ENCODE measurements around the gene CCDC102A. TPM values are rescaled to one million over a fixed set of nuclear protein-coding genes. Genes with fewer than 3 reads are reported as not detected.
A peak's percentile ranks its signal among the peaks of the same experiment; 100 is the strongest.

Gene CCDC102A
- total and polyA plus RNA-seq, 11 donors: 3.3 to 17.0 (median 6.8) TPM

DNA sequence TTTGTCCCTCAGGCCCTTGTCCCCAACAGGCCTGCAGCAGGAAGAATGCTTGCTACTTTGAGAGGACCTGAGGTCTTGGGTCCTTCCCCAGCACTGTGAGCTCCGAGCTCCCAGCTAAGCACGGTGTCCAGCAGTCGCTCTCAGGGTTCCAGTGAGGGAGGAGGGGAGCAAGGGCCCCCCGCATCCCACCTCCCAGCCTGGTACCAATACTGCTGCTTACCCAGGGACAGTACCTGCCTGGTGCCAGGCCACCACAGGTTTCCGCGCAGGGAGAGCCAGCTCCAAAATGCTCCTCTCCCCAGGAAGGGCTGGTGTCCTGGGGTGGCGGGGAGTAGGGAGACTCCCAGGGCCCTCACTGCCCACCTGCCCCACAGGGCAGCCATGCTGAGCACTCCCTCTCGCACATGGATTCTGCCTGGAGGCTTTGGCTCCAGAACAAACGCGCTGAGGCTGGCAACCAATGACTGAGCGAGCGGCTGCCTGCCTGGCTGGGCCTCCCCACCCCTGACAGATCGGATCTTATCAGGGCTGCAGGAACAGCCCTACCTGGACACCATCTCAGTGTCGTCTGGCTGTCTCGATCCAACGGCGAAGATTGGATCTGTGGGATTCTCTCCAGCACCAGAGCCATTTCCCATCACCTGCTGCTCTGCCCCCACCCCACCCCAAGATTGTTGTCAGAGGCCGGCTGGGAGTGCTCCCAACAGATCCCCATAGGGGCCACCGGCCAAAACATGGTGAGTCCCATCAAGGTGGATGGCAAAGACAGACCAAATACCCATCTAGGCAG is 52.5 kb downstream of the CCDC102A start:
- WGBS, 4 donors: 73 to 88% (median 80%) methylated on average over 4 to 19 of the region's 19 CpGs
- intact Hi-C loops (cut with DNase I): no loop called here
- Histone ChIP-seq H3K36me3 (no peaks in the 10 kb centered on the region), H3K4me3 (no peak overlapping the region), H3K27ac (no peak overlapping the region), H3K27me3 (peaks cover 0 to 5% (median 0%) of the 10 kb centered on the region in 9 donors), H3K4me1 (peaks cover 3 to 42% (median 33%) of the 10 kb centered on the region in 12 donors), H3K9me3 (no peaks in the 10 kb centered on the region)
- DNase-seq (no peak), ATAC-seq (no peak)
- no peak for TF ChIP-seq POLR2A (IDR thresholded peaks at IDR 0.05)
- TF ChIP-seq, protein P1, sequence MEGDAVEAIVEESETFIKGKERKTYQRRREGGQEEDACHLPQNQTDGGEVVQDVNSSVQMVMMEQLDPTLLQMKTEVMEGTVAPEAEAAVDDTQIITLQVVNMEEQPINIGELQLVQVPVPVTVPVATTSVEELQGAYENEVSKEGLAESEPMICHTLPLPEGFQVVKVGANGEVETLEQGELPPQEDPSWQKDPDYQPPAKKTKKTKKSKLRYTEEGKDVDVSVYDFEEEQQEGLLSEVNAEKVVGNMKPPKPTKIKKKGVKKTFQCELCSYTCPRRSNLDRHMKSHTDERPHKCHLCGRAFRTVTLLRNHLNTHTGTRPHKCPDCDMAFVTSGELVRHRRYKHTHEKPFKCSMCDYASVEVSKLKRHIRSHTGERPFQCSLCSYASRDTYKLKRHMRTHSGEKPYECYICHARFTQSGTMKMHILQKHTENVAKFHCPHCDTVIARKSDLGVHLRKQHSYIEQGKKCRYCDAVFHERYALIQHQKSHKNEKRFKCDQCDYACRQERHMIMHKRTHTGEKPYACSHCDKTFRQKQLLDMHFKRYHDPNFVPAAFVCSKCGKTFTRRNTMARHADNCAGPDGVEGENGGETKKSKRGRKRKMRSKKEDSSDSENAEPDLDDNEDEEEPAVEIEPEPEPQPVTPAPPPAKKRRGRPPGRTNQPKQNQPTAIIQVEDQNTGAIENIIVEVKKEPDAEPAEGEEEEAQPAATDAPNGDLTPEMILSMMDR (IDR thresholded peaks at IDR 0.05): no peak

DNA sequence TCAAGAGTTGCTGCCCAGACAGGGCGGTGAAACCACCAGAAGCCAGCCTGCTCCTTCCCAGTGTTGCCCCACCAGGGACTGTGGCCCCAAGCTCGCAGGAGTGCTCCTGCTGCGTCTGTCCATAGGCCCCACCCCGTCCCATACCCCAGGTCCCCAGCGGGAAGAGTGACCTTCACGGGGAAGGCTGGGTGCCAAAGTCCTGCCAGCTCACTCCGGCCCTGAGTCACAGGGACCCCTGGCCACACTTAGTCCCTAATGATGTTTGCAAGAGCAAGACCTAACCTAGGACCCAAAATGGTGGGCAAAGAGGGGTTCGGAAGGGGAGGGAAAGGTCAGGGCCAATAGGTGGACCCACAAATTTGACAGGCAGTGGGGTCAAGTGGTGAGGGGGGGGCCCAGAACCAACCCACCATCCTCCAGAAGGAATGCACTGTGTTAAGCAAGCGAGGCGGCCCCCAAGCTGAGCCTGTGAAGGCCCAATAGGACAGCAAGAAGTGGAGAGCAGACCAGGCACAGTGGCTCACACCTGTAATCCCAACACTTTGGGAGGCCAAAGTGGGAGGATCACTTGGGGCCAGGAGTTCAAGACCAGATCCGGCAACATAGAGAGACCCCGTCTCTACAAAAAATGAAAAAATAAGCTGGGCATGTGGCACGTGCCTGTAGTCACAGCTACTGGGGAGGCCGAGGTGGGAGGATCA is 53.4 kb downstream of the CCDC102A start:
- H3K36me3 ChIP-seq: no peaks in the 10 kb centered on the region
- ATAC-seq: no peak
- WGBS, 4 donors: 78 to 88% (median 83%) methylated on average over 13 to 14 of the region's 14 CpGs
- DNase-seq: no peak
- H3K4me3 ChIP-seq: no peak overlapping the region
- TF ChIP-seq, protein P1 (IDR thresholded peaks at IDR 0.05): no peak
- TF ChIP-seq POLR2A (IDR thresholded peaks at IDR 0.05): no peak
- intact Hi-C loops (cut with DNase I): no loop called here
- no peaks in the 10 kb centered on the region for H3K9me3 ChIP-seq
- peaks cover 3 to 51% (median 41%) of the 10 kb centered on the region in 12 donors for H3K4me1 ChIP-seq
- H3K27ac ChIP-seq: no peak overlapping the region
- H3K27me3 ChIP-seq: peaks cover 0 to 6% (median 0%) of the 10 kb centered on the region in 9 donors

DNA sequence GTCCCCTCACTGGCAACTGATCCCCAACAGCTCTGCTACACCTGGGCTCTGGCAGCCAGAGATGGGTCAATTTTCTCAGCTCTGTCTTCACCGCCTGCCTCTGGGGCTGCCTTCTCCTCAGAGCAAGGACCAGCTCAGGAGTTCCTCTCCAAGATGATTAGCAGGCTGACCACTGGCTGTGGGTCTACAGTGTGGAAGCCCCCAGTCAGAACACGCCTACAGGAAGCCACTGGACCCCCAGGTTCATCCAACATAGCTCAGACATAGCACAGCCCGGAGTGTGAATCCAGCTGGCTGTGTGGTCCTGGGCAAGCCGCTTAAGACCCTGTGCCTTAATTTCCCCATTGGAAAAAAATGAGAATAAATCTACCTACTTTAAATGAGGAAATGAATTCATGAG is 55.0 kb downstream of the CCDC102A start:
- ATAC-seq: no peak
- 89 to 94% (median 91%) methylated on average over 4 of the region's 4 CpGs for WGBS, 4 donors
- peaks cover 3 to 58% (median 42%) of the 10 kb centered on the region in 12 donors for H3K4me1 ChIP-seq
- intact Hi-C loops (cut with DNase I): no loop called here
- peaks cover 0 to 6% (median 0%) of the 10 kb centered on the region in 9 donors for H3K27me3 ChIP-seq
- H3K27ac ChIP-seq: no peak overlapping the region
- H3K4me3 ChIP-seq: no peak overlapping the region
- H3K9me3 ChIP-seq: no peaks in the 10 kb centered on the region
- DNase-seq: no peak
- TF ChIP-seq, protein P1 (IDR thresholded peaks at IDR 0.05): no peak
- TF ChIP-seq POLR2A (IDR thresholded peaks at IDR 0.05): no peak
- peaks cover 0 to under 1% (median 0%) of the 10 kb centered on the region in 9 donors for H3K36me3 ChIP-seq

DNA sequence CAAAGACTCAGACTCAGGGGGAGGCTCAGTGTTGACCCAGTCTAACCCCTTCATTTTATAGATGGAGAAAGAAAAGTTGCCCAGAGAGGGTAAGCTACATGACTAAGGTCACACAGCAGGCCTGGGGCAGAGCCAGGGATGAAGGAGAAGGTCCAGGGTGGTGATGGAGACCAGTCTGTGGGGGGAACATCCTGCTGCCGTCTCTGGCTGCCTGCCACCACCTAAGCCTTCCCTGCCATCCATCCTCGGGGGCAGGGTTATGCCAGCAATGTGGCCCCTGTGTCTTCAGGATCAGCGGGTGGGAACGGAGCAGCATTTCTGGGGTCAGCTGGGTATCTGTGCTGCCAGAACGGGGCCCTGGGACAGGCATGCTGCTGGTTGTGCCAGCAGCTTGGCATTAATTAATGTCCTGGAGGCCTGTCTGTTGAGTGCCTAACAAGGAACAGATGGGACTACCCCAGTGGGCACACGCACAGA is 55.6 kb downstream of the CCDC102A start:
- ATAC-seq: no peak
- H3K4me3 ChIP-seq: peak overlapping the region in 3 of 12 donors; percentile 59 to 60 (median 60)
- DNase-seq: no peak
- H3K4me1 ChIP-seq: peaks cover 3 to 62% (median 46%) of the 10 kb centered on the region in 12 donors
- no peak for TF ChIP-seq POLR2A (IDR thresholded peaks at IDR 0.05)
- TF ChIP-seq, protein P1 (IDR thresholded peaks at IDR 0.05): no peak
- WGBS, 4 donors: 60 to 76% (median 69%) methylated on average over 6 of the region's 6 CpGs
- peaks cover 0 to 6% (median 0%) of the 10 kb centered on the region in 9 donors for H3K27me3 ChIP-seq
- intact Hi-C loops (cut with DNase I): no loop called here
- H3K36me3 ChIP-seq: peaks cover 0 to 3% (median 0%) of the 10 kb centered on the region in 9 donors
- H3K27ac ChIP-seq: peak overlapping the region in 10 of 12 donors; percentile 18 to 75 (median 58)
- no peaks in the 10 kb centered on the region for H3K9me3 ChIP-seq
